Urinary bladder (tissue), 4 donors: ENCODE data around the gene KIF21B. TPM values are rescaled to one million over a fixed set of nuclear protein-coding genes. Genes with fewer than 3 reads are reported as not detected.

Experiments
- DNase-seq: peaks from one replicate; pipeline ENCODE4 v3.0.0-alpha.2; 2015; ENCODE audit errors: extremely low spot score
- H3K27ac ChIP-seq: one replicate; pipeline ENCODE4 v1.5.1; 2013; ENCODE audit warnings: low read depth, mild to moderate bottlenecking, moderate library complexity
- H3K36me3 ChIP-seq: one replicate; pipeline ENCODE4 v1.6.1; 2013; ENCODE audit warnings: mild to moderate bottlenecking, moderate library complexity; ENCODE audit not compliant: insufficient read depth
- H3K4me1 ChIP-seq: one replicate; pipeline ENCODE4 v1.6.1; 2013; ENCODE audit warnings: mild to moderate bottlenecking, moderate library complexity; ENCODE audit not compliant: insufficient read depth
- H3K4me3 ChIP-seq: one replicate; pipeline ENCODE4 v1.5.1; 2013; ENCODE audit warnings: low read depth, low read length
- WGBS: extraction: QIAGEN DNeasy Blood & Tissue Kit; methylation state at CpG from one replicate; pipeline ENCODE4 v1.1.7; 2013; 5-methylcytosine and 5-hydroxymethylcytosine counted together
- polyA plus RNA-seq: library from polyadenylated mRNA; stranded (reverse); fragments of 200-250 nt; gene quantifications from one replicate; pipeline ENCODE4 v1.2.3, GENCODE V29; 2013
- total RNA-seq: library from RNA; depleted of rRNA; stranded (reverse); fragments of >200 nt; gene quantifications from one replicate; pipeline ENCODE4 v1.2.3, GENCODE V29; 2014
- donor health status: healthy with polysubstance abuse.
- donor health status: healthy.

Gene KIF21B
- total and polyA plus RNA-seq, 2 donors = 1.0 to 1.5 TPM

- no peak overlapping the region for H3K27ac ChIP-seq
- WGBS = 73% methylated on average over 5 of the region's 5 CpGs
- H3K4me3 ChIP-seq = no peak overlapping the region
- no peak for DNase-seq
- no peaks in the 10 kb centered on the region for H3K36me3 ChIP-seq
- no peaks in the 10 kb centered on the region for H3K4me1 ChIP-seq
These were observed 36.5 kb upstream of the KIF21B start for GRCh38 chr1:201059871-201060555.

DNA sequence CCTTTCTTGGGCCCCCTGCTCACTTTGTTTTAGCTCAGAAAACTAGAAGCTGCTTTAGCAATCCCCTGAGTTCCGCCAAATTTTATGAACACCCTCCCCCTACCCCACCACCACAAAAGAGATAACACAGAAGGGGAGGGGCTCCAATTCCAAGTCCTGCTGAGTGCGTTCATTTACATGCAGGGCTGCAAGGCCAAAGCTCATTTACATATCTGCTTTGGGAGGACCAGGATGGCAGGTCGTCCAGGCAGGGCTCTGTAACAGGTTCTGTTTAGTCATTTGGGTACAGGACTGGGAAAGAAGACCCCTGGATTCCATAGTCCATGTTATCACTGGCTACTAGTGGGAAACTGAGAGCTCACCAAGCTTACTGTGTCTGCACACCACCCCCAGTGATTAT is 35.9 kb upstream of the KIF21B start:
- 92% methylated on average over 3 of the region's 3 CpGs for WGBS
- no peak for DNase-seq
- Histone ChIP-seq H3K27ac (no peak overlapping the region), H3K4me3 (no peak overlapping the region), H3K36me3 (no peaks in the 10 kb centered on the region), H3K4me1 (no peaks in the 10 kb centered on the region)

GRCh38 chr1:201054091-201054543 is 30.6 kb upstream of the KIF21B start:
- H3K36me3 ChIP-seq = no peaks in the 10 kb centered on the region
- H3K27ac ChIP-seq = no peak overlapping the region
- DNase-seq = no peak
- no peaks in the 10 kb centered on the region for H3K4me1 ChIP-seq
- no peak overlapping the region for H3K4me3 ChIP-seq
- 73% methylated on average over 10 of the region's 10 CpGs for WGBS

- WGBS = 94% methylated on average over 22 of the region's 22 CpGs
- no peaks in the 10 kb centered on the region for H3K4me1 ChIP-seq
- no peaks in the 10 kb centered on the region for H3K36me3 ChIP-seq
- no peak overlapping the region for H3K4me3 ChIP-seq
- DNase-seq = no peak
- H3K27ac ChIP-seq = no peak overlapping the region
These were observed 29.8 kb upstream of the KIF21B start for GRCh38 chr1:201053155-201053860.

GRCh38 chr1:201051399-201051798 is 27.9 kb upstream of the KIF21B start:
- Histone ChIP-seq H3K4me3 (no peak overlapping the region), H3K4me1 (no peaks in the 10 kb centered on the region), H3K27ac (no peak overlapping the region), H3K36me3 (no peaks in the 10 kb centered on the region)
- DNase-seq = no peak
- 82% methylated on average over 2 of the region's 2 CpGs for WGBS

- Histone ChIP-seq H3K27ac (no peak overlapping the region), H3K4me3 (no peak overlapping the region), H3K4me1 (no peaks in the 10 kb centered on the region), H3K36me3 (no peaks in the 10 kb centered on the region)
- 75% methylated on average over 5 of the region's 5 CpGs for WGBS
- no peak for DNase-seq
These were observed 27.2 kb upstream of the KIF21B start for GRCh38 chr1:201050515-201051277.

DNA sequence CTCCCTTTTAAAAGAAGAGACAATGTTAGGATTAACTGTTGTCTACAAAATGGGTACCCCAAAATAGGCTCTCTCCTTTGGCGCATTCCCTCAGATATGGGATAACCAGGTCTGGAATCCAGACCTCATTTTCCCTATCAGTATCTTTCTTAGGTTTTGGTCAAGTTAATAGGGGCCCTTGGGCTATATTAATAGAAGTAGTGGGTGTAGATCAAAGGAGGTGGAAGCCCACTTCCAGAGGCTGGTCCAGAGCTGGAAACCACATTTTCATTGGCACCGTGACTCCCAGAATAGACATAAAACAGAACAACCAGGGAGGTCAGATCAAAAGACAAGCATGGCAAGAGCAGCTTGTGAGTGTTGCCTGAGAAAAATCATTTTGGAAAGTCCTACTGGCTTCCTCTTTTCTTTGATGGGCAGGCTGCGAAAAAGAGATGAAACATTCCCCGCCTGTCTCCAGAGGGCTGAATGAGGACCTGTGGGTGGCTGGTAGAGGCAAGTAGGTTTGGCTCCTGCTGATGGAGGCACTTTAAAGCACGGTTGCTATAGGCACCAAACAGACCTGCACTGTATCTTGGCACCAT is 25.8 kb upstream of the KIF21B start:
- WGBS = 88% methylated on average over 5 of the region's 5 CpGs
- Histone ChIP-seq H3K36me3 (no peaks in the 10 kb centered on the region), H3K27ac (no peak overlapping the region), H3K4me1 (no peaks in the 10 kb centered on the region), H3K4me3 (no peak overlapping the region)
- DNase-seq = no peak

- Histone ChIP-seq H3K4me1 (no peaks in the 10 kb centered on the region), H3K27ac (no peak overlapping the region), H3K4me3 (no peak overlapping the region), H3K36me3 (no peaks in the 10 kb centered on the region)
- DNase-seq = no peak
- WGBS = 91% methylated on average over 13 of the region's 13 CpGs
These were observed 25.0 kb upstream of the KIF21B start for GRCh38 chr1:201048521-201048920.

- 83% methylated on average over 9 of the region's 9 CpGs for WGBS
- no peak overlapping the region for H3K4me3 ChIP-seq
- no peaks in the 10 kb centered on the region for H3K36me3 ChIP-seq
- no peak for DNase-seq
- H3K27ac ChIP-seq = no peak overlapping the region
- H3K4me1 ChIP-seq = no peaks in the 10 kb centered on the region
These were observed 20.6 kb upstream of the KIF21B start for GRCh38 chr1:201044119-201044518.

DNA sequence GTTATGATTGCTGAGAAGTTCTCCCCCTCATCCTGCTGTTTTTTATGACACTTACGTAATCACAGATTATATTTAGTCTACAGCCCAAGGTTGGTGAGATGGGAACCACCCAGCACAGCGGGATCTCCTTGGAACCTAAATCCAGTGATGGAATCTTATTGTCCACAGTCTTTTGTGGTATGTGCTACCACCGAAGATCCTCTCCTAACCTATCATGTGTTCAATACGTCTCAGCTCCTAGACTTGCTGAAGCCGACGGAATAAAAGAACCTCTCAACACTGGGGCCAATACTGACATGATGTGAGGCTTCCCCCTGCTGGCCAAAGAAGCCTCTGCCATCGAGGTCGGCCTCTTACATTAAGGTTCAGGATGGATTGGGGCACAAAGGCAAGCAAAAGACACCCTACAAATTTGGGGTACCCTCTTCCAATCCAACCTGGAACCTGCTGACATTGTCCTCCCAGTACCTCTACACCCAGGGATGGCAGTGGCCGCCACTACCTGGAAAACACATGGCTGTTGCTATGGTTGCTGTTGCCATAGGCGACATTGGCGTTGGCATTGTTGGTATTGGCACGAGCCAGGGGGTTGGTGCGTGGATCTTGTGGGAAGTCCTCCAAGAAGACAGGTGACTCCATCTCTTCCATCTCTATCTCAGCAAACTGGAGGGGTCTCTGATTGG is 19.4 kb upstream of the KIF21B start:
- Histone ChIP-seq H3K4me3 (no peak overlapping the region), H3K4me1 (no peaks in the 10 kb centered on the region), H3K27ac (no peak overlapping the region), H3K36me3 (no peaks in the 10 kb centered on the region)
- WGBS = 33% methylated on average over 13 of the region's 13 CpGs
- no peak for DNase-seq

DNA sequence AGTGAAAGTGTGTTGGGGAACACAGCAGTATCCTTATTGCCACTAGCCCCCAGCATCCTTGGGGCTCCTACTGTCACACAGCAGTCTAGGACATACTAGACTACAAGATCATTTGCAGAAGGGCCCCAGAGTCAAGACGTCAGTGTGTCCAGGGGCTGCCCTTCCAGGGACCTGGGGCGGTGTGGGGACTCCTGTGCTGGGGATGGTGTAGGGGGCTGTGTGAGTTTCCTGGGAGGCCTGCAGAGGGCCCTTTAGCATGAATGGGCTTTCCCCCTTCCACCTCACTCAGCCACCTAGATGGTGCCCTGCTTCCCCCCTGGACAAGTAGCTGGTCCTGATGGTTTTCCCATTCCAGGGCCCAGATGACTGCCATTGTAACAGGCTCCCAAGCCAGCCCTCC is 17.5 kb upstream of the KIF21B start:
- Histone ChIP-seq H3K36me3 (no peaks in the 10 kb centered on the region), H3K27ac (no peak overlapping the region), H3K4me1 (no peaks in the 10 kb centered on the region), H3K4me3 (no peak overlapping the region)
- WGBS = 91% methylated on average over 2 of the region's 2 CpGs
- DNase-seq = no peak

DNA sequence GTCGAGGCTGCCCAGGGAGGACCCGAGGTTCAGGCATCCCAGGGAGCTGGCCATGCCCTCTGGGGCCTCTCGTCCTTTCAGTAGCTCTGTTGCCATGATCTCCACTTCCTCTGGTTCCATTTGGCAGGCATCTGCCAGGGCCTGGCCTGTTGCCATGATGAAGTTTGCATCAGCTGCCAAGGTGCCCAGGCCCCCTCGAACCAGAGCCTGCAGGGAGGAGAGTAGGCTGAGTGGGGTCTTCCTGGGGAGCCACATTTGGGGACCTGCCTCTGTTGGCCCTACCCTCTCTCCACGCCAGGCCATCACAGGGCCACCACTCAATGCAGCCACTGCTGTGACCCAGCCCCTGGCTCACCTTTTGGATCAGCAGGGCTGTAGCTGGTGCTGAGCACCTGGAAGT is 16.4 kb upstream of the KIF21B start:
- WGBS = 86% methylated on average over 5 of the region's 5 CpGs
- DNase-seq = no peak
- no peak overlapping the region for H3K27ac ChIP-seq
- no peaks in the 10 kb centered on the region for H3K4me1 ChIP-seq
- no peak overlapping the region for H3K4me3 ChIP-seq
- H3K36me3 ChIP-seq = no peaks in the 10 kb centered on the region

DNA sequence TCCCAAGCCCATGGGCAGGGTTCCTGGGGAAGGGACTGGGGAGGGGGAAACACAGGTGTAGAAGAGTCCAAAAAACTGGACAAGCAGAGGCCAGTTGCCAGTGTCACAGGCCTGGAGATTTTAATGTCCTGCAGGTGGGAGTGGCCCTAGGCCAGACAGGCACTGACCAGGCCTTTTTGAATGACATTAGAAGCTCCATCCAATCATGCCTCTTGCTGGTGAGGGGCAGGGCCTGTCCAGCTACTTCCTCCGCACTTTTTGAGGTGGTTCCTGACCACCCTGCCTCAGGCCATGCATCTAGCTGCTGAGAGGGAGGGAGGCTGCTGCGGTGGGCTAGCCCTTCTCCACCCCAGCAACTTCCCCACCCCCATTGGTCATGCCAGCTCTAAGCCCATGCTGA is 15.9 kb upstream of the KIF21B start:
- 90% methylated on average over 2 of the region's 2 CpGs for WGBS
- Histone ChIP-seq H3K4me3 (no peak overlapping the region), H3K4me1 (no peaks in the 10 kb centered on the region), H3K27ac (no peak overlapping the region), H3K36me3 (no peaks in the 10 kb centered on the region)
- DNase-seq = no peak
